Nephron (organoid): Measurements from ENCODE around the gene RGS13.

Source experiments
- H3K27ac Mint-ChIP-seq, 3 experiments: 2 replicates each; pipeline ENCODE4 v1.8.0; 2020; ENCODE audit warnings: mixed read lengths in 3 of 3, mild to moderate bottlenecking in 2 of 3, moderate library complexity in 1 of 3
- H3K27me3 Mint-ChIP-seq: 2 replicates; pipeline ENCODE4 v1.8.0; 2021; ENCODE audit warnings: low read depth, mild to moderate bottlenecking, moderate library complexity, mixed read lengths
- H3K36me3 Mint-ChIP-seq: 2 replicates; pipeline ENCODE4 v1.8.0; 2020; ENCODE audit warnings: low read depth, mixed read lengths
- H3K4me1 Mint-ChIP-seq: 2 replicates; pipeline ENCODE4 v1.8.0; 2020; ENCODE audit warnings: mixed read lengths
- H3K4me3 Mint-ChIP-seq, 3 experiments: 2 replicates each; pipeline ENCODE4 v1.8.0; 2020; ENCODE audit warnings: mild to moderate bottlenecking in 3 of 3, mixed read lengths in 3 of 3, moderate library complexity in 2 of 3
- H3K9me3 Mint-ChIP-seq: 2 replicates; pipeline ENCODE4 v1.8.0; 2020; ENCODE audit warnings: mixed read lengths
- TF ChIP-seq, protein P1 (sequence below), 3 experiments: fragments of 200-600 bp; sonication (generic); IDR thresholded peaks; one replicate each; pipeline ENCODE4 v1.5.0; 2021; ENCODE audit warnings: antibody characterized with exemption in 3 of 3; ENCODE audit not compliant: unreplicated experiment in 3 of 3

Gene RGS13

DNA sequence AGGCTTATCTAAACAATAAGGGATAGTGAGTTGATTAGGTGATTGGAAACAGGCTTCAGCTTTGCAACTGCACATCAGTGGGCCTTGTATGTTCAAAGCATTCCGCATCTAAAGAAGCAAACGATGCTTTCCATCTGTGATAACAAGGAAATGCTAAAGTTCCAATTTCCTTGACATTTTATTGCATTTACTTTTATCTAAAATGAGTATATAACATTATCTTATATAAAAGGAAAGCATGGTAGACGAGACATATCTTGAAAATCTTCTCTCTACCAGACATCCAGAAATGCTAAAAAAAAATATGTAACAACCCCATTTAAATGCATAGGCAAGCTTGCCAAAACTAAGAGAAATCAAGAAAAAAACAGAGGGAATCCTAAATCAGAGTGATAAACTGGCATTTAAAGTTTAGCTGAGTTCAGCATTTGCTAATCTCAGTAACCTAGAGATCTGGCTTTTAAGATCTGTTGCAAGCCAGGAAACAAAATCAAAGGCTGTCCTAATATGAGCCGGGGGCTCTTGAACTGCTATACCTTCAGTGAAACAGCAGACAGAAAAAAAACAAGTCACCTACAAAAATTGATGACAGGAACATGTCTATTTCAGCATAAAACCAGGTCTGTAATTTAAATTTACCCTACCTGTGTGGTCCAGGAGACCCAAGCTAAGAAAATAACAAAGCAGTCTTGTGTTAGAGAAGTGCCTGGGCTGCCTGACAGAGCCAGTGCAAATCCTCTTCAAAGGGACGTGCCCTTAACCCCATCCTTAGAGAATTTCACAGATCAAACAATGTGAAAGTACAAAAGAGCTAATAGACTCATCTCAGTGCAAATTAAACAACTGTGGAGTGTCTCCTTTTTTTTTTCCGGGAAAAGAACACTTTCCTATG lies 3.1 kb upstream of the RGS13 start:
- Mint-ChIP-seq H3K36me3 (no peaks in the 10 kb centered on the region), H3K27ac (peak overlapping the region; percentile 1 to 40 (median 3)), H3K27me3 (no peaks in the 10 kb centered on the region), H3K9me3 (no peaks in the 10 kb centered on the region), H3K4me3 (no peak overlapping the region), H3K4me1 (peaks cover 14% of the 10 kb centered on the region)
- TF ChIP-seq, protein P1, sequence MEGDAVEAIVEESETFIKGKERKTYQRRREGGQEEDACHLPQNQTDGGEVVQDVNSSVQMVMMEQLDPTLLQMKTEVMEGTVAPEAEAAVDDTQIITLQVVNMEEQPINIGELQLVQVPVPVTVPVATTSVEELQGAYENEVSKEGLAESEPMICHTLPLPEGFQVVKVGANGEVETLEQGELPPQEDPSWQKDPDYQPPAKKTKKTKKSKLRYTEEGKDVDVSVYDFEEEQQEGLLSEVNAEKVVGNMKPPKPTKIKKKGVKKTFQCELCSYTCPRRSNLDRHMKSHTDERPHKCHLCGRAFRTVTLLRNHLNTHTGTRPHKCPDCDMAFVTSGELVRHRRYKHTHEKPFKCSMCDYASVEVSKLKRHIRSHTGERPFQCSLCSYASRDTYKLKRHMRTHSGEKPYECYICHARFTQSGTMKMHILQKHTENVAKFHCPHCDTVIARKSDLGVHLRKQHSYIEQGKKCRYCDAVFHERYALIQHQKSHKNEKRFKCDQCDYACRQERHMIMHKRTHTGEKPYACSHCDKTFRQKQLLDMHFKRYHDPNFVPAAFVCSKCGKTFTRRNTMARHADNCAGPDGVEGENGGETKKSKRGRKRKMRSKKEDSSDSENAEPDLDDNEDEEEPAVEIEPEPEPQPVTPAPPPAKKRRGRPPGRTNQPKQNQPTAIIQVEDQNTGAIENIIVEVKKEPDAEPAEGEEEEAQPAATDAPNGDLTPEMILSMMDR (IDR thresholded peaks at IDR 0.05; ENCODE audit: unreplicated experiment in 3 of 3), result no peak

GRCh38 chr1:192633533-192634253 lies 2.3 kb upstream of the RGS13 start:
- Mint-ChIP-seq H3K9me3 (no peaks in the 10 kb centered on the region), H3K4me3 (no peak overlapping the region), H3K36me3 (no peaks in the 10 kb centered on the region), H3K4me1 (peaks cover 14% of the 10 kb centered on the region), H3K27me3 (no peaks in the 10 kb centered on the region), H3K27ac (peak overlapping the region; percentile 1 to 9 (median 3))
- TF ChIP-seq, protein P1 (IDR thresholded peaks at IDR 0.05; ENCODE audit: unreplicated experiment in 3 of 3), result no peak

- Mint-ChIP-seq H3K27me3 (no peaks in the 10 kb centered on the region), H3K36me3 (no peaks in the 10 kb centered on the region), H3K4me1 (peaks cover 24% of the 10 kb centered on the region), H3K4me3 (no peak overlapping the region), H3K9me3 (no peaks in the 10 kb centered on the region), H3K27ac (no peak overlapping the region)
- TF ChIP-seq, protein P1 (IDR thresholded peaks at IDR 0.05; ENCODE audit: unreplicated experiment in 3 of 3), result no peak
Observed at GRCh38 chr1:192635041-192635440, 906 bp upstream of the RGS13 start.

DNA sequence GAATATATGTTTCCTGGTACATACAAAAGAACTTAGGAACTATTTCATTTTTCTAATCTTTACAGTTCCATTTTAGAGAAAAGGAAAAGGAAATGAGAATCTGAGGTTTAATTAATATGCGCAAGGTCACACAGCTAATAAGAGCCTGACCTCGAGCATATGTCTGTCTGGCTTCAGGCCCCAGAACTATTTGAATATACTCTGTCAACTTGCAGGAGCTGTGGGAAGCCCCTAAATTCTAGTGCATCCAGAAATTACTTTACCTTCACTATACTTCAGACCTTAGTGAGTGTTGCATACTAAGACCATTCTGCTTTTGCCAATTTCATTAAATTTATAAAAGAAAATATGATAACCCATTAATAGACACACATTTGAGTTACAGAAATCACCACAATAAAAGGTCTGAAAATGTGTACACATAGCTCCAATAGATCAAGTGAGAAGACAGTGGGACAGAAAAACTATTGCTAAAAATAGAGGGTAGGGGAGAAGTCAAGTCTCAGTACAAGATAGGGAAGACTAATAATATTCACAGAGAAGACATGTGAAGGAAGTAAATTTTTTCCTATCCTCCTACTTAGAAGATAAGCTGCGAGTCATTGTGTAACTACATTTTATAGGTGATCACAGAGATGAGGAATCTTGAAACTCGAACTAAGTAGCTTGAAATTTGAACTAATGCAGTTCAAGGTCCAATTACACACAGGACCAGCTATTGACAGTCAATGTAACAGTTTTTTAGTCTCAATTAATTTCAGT lies 3.8 kb downstream of the RGS13 start:
- H3K36me3 Mint-ChIP-seq, result no peaks in the 10 kb centered on the region
- TF ChIP-seq, protein P1 (IDR thresholded peaks at IDR 0.05; ENCODE audit: unreplicated experiment in 3 of 3), result no peak
- H3K9me3 Mint-ChIP-seq, result no peaks in the 10 kb centered on the region
- no peaks in the 10 kb centered on the region for H3K27me3 Mint-ChIP-seq
- H3K4me1 Mint-ChIP-seq, result peaks cover 10% of the 10 kb centered on the region
- H3K27ac Mint-ChIP-seq, result peak overlapping the region in 2 of 3 experiments; percentile 1 to 52
- H3K4me3 Mint-ChIP-seq, result no peak overlapping the region

GRCh38 chr1:192652159-192652558 lies 16.2 kb downstream of the RGS13 start:
- Mint-ChIP-seq H3K4me3 (no peak overlapping the region), H3K27ac (no peak overlapping the region), H3K4me1 (no peaks in the 10 kb centered on the region), H3K27me3 (no peaks in the 10 kb centered on the region), H3K36me3 (no peaks in the 10 kb centered on the region), H3K9me3 (no peaks in the 10 kb centered on the region)
- TF ChIP-seq, protein P1 (IDR thresholded peaks at IDR 0.05; ENCODE audit: unreplicated experiment in 3 of 3), result no peak
